HG03064 (cell line): ENCODE results near the gene WDR41.

Experiments used
- ATAC-seq: cut with Tn5 transposase; IDR thresholded peaks from one replicate; pipeline ENCODE4 v1.9.1; 2021; ENCODE audit warnings: low read depth; ENCODE audit not compliant: unreplicated experiment

Gene WDR41

DNA sequence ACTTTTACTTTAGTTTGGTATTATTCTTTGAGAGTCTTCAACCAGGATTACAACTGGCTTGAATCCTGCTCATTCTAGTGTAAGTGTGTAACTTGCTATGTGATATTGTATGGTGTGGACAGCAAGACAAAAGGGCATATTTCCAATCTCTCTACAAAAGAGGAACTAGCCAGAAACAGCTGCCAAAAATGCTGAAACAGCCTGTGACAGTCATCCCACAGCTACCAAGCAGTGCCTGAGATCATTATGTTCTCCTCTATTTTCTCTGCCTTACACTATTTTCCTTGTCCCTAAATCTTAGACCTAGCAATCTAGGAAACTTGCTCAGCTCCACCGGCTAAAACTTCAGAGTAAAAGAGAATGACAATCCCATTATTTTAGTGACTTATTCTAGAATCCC is 42.8 kb downstream of the WDR41 start:
- no peak for ATAC-seq

DNA sequence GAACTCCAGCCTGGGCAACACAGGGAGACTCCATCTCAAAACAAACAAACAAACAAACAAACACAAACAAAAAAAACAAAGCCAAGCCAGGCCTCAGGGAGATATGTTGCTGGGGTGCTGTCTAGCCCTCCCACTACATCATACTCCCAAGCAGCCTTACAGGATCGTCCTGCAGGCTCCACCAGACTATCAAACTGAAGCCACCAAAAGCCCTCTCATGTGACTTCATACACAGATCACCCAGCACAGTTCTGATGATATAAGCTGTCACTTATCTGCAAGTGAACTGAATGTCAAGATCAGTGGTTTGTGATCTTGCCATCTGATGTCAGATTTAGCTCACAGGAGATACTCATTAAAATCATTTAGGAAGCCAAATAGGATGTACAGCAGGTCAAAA is 43.3 kb downstream of the WDR41 start:
- ATAC-seq = no peak

DNA sequence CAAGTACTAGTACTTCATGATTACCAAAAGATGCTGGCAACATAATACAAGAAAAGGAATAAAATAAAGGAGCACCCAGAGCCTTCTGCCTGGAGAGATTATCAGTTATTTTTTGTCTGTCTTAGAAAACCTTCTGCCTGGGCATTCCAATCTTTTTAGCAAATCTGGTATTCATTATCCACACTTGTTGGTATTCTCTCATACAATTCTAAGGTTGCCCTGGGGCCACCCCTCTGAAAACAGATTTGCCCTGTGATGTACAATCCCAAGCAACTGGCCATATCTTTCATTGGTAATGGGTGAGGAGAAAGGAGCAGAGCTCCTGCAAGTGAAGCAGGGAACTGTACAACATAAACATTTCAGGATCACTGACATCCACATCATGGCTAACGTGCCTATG is 47.8 kb downstream of the WDR41 start:
- ATAC-seq = no peak

DNA sequence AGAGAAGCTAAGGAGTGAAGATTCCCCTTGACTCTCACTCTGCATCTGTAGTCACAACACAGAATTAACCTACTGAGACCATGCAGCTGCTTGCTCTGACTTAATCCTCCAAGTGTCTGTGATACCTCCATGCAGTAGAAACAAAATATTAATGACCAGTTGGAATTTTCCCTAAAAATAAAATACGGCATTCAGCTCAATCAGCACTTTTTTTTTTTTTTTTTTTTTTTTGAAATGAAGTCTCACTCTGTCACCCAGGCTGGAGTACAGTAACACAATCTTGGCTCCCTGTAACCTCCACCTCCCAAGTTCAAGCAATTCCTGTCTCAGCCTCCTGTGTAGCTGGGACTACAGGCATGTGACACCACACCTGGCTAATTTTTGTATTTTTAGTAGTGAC is 48.4 kb downstream of the WDR41 start:
- ATAC-seq = no peak

DNA sequence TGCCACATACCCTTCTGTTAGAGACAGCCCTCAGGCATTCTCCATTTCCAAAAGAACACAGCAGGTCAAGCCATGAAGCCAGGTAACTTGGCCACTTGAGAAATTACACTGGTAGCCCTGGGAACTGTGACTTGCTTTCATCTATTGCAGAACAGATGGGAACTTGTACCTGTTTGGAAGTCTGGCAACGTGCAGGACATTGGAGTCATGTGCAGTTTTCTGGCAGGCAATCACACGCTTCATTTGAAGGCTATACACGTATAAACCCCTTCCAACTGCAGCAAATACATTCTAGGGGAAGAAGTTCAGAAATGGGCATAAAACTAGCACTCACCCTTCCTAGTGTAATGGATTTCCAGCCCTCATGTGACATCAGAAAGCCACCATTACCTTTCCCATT is 54.0 kb downstream of the WDR41 start:
- ATAC-seq = no peak

DNA sequence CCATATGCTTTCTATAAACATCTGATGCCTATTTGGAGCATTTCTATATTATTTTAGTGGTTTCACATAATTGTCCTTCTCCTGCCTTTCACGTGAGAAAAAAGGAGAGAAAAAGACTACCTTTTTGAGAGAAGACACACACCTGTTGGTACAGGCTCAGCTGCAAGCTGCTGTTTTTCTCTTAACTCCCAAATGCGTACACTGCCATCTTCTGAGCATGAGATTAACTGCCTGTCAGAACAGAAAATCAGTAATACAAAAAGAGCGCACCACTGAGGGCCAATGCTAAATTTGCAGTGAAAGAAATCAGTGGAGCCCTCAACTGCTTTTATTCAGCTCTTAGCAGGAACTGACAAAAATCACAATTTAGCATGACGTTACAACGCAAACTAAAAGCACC is 54.9 kb downstream of the WDR41 start:
- no peak for ATAC-seq

DNA sequence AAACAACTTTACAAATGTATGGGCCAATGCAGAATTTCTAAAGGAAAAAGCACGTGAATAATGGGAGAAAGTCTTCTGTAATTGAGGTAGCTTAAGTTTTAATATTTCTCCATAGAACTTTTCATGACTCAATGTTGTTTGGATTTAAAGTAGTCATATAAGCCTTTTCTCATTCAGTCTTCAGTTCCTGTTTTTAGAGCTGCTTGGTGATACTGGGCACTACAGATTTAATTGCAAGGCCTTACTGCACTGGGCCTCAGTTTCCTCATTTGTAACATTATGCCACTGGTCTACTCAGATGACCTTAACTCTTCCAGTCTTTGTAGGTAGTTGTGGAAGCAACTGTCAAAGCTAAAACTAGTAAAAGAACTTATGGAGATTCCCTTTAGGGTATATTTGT is 60.4 kb downstream of the WDR41 start:
- ATAC-seq = no peak

DNA sequence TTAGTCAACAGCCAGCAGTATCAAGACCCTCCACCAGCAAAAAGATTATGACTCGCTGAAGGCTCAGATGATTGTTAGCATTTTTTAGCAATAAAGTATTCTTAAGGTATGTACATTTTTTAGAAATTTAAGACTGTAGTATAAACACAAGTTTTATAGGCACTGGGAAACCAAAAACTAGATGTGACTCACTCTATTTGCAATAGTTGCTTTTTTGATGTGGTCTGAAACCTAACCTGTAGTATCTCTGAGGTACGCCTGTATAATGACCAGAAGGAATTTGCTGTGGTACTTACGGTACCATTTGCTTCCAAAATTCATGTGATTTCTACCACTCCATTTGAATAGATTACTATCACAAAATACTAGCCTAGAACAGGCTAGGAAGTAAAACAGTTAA is 60.8 kb downstream of the WDR41 start:
- no peak for ATAC-seq

DNA sequence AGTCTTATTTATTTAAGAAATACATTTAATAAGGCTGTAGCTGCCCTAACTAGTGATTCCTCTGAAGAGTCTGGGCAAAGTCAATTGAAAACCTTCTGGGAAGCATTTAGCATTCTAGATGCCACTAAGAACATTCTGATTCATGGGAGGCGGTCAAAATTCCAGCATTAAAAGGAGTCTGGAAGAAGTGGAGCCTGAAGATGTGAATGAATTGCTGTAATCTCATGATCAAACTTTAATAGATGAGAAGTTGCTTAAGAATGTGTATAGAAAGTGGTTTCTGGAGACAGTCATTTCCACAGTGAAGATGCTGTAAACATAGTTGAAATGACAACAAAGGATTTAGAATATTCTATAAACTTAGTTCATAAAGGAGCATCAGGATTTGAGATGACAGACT is 61.4 kb downstream of the WDR41 start:
- no peak for ATAC-seq

DNA sequence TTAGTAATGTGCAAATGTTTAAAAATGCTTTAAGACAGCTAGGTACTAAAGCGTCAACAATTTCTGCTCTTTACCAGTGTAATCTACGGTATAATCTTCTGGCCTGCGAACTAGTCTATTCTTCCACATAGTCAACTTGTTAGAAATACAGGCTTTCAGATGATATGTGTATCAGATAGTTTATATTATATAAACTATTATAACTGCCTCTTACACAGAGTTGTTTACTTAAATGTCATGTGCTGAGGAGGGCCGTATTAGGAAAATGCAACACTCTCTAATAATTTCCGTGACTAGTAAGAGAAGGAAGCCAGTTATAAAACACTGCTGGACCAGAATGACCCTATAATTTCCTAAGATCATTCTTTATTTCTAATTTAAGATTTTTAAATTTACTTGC is 63.6 kb downstream of the WDR41 start:
- no peak for ATAC-seq

DNA sequence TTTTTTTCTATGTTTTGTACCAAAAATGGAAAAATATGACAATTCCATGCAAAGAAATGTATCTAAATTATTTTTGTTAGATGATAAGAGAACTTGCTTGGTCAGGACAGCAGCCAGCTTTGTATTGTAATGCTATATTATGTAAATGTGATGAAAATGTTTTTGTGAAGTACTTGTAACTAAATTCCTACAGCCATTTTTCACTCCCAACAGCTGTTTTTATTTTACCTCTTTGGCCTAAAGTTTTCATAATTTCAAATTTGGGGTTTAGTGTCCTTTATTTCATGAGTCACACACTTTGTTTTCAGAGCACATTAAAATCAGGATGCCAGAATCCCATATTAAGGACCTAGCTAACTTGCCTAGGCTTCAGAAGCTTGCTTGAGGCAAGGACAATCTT is 64.1 kb downstream of the WDR41 start:
- ATAC-seq = no peak

DNA sequence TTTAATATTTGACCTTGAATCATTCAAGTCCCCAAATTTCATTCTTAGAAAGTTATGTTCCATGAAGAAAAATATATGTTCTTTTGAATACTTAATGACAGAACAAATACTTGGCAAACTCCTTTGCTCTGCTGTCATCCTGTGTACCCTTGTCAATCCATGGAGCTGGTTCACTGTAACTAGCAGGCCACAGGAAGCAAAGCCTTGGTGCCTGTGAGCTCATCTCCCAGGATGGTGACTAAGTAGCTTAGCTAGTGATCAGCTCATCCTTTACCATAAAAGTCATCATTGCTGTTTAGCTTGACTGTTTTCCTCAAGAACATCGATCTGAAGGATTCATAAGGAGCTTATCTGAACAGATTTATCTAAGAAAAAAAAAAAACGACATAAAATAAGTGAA is 65.4 kb downstream of the WDR41 start:
- ATAC-seq = no peak

DNA sequence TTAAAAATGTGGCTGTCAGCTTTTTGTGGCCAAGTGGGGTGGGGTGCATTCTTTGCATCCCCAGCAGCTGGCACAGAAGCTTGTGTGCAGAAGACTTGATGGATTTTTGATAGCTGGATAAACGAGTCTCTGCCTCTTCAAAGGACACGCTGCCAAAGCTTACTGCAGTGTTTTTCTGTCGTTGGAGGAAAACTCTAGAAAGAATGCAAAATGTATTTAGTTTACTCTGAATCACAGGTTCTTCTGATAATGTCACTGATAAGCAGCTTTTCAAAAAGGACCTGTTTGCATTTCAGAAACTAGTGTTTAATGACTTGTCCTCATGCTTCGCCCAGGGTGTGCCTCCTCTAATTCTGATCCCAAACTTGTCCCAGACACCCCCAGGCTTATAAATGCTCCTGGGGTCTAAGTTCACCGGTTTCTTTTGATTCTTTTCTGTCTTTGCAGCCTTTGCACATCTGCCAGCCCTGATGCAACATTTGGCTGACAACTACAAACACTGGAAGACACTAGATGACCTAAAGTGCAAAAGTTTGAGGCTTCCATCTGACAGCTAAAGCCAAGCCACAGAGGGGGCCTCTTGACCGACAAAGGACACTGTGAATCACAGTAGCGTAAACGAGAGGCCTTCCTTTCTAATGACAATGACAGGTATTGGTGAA is 66.0 kb downstream of the WDR41 start:
- no peak for ATAC-seq

DNA sequence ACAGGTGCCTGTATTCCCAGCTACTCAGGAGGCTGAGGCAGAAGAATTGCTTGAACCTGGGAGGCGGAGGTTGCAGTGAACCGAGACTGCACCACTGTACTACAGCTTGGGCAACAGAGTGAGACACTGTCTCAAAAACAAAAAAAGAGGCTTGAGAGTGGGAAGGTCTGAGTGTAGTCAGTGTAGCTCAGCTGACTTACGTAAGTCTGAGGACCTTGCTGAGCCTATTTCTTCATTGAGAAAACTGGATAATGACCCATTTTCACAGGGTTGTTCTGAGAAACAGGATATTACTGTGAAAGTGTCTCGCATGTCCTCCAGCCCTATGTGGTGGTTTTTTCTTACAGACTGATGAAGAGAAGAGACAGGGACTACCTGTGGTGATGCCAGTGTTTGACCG is 66.7 kb downstream of the WDR41 start:
- no peak for ATAC-seq

DNA sequence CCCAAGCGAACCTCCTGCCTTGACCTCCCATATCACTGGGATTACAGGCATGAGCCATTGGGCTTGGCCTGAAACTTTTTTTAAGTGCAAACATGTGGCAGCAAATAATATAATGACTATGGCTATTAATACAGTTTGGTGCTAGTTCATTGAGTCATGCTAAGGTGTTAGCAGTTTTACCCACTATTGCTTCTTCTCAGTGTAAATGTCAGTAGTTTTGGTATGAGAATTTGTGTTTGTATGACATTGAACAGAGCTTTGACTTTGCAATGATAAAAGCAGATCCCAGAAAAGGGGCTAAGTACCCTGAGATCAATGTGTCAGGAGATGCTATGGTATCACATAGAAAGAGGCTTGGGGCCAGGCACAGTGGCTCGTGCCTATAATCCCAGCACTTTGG is 67.2 kb downstream of the WDR41 start:
- no peak for ATAC-seq

DNA sequence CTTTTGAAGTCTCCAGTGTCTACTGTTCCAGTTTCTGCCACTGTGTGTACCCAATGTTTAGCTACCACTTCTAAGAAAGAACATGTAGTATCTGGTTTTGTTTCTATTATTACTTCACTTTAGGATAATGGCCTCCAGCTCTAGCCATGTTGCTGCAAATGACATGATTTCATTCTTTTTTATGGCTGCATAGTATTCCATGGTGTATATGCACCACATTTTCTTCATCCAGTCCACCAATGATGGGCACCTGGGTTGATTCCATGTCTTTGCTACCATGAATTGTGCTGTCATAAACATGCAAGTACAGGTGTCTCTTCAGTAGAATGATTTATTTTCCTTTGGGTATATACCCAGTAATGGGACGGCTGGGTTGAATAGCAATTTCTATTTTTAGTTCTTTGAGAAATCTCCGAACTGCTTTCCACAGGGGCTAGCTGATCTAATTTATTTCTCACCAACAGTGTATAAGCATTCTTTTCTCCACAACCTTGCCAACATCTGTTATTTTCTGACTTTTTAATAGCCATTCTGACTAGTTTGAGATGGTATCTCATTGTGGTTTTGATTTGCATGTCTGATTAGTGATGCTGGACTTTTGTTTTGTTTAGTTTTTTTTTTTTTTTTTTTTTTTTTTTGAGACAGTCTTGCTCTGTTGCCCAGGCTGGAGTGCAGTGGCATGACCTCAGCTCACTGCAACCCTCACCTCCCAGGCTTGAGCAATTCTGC is 68.9 kb downstream of the WDR41 start:
- no peak for ATAC-seq

DNA sequence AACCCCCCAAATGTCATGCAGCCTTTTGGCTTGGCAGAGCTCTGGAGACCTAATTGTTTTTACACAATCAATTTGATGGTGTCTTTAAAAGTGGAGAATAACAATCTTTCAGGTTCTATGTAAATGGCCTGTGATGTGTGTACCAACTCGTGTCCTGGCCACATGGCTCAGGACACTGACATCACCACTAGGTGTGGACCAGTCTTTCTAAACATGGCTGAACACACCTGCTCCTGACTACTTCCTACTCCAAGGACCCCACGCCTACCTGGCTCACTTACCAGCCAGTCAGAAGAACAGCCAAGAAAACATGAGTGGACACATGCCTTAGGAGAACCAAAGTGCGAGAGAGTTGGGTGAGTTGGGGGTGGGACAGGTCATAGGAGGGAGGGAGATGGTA is 71.2 kb downstream of the WDR41 start:
- ATAC-seq = no peak

DNA sequence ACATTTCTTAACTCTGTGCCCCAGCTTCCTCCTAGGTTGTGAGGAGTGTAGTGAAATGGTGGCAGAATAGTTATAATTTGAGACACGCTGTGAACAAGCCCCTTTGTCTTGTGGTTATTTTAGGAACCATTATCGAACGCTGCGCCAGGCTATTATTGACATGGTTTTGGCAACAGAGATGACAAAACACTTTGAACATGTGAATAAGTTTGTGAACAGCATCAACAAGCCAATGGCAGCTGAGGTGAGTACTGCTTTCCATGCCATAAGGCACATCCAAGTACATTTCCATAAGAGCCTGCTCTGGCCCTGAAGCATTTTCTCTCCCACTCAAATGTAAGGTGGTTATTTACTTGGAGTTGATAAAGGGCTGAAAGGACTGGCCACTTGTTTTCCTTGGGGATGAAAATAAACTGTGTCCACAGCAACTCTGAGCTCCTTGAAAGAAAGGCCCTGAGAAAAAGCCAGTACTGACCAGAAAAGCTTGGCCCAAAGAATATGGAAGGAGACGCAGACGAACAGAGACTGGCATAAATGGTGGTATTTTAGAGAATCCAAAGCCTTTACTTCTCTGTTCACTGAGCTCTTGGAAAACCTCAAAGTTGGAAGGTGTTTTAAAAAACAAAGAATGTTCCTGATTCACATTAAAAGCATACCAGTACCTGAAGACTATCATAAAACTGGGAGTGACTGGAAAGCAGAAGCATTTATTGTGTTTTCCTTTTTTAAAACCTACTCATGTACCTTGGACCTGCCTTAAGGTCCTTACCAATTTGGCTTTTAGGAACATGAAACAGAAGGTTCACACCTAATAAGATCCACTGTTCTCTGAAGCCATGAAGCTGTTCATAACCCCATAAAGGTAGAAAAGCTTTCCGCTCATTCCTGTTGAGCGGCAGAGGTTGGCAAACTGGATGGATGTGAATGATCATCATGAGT is 72.2 kb downstream of the WDR41 start:
- no peak for ATAC-seq

DNA sequence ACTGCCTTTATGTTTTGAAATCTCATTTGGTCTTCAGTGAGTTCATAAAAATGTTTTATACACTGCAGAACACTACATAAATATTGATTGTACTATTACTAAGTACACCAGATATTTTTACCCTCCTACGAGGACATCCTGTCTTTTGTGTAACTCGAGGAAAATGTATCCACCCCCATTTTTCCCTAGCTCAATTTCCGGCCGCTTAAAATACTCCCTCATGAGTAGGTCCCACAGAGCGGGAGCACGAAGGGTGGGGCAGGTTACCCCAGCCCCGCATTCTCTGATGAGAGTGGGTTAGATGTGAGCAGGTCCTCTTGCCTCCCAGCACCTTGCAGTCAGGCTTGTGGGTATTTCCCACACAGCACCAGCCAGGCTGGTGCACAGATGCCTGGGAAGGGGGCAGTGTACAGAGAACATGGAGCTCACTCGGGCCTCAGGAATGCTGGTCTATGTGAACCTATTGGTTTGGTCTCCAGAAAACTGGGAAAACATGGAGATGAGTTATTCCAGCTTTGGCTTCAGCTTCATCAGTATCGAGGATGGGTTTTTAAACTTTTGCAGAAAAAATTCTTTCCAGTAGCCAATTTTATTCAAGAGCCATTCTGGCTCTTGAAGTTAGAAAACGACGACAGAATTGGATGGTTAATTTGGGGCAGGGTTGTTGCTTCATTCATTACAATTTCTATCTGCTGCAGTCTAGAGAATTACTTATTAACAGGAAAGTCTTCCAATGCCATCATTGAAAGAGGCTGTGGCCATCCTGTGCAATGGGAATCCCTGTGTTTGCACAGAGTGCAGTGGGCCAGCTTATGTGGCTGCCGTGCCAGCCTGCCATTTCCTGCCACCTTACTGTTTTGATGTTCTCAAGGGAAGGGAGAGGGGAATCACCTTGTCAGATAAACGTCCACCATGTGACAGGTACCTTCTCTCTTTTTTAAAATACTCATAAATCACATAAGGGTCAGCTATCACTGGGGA is 73.2 kb downstream of the WDR41 start:
- no peak for ATAC-seq

DNA sequence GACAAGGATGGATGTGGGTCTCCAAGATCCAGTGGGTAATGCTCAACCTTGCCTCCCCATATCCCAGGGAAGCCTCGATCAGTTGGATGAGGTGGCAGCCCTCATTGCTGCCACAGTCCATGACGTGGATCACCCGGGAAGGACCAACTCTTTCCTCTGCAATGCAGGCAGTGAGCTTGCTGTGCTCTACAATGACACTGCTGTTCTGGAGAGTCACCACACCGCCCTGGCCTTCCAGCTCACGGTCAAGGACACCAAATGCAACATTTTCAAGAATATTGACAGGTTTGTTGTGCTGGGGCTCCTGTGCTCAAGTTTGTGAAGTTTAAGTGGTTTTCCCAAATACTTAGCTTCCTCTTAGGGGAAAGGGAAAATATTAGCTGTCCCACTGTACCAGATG is 74.0 kb downstream of the WDR41 start:
- ATAC-seq = no peak
